Activated CD8-positive, alpha-beta memory T cell treated with anti-CD3 and anti-CD28 coated beads, Interleukin-2, amount 50 U/mL, for 24 hours (primary cell): ENCODE measurements around the gene C20orf204.
A peak's percentile ranks its signal among the peaks of the same experiment; 100 is the strongest.

Experiments used
- DNase-seq: peaks from one replicate; pipeline ENCODE4 v3.0.0-alpha.2; 2020; ENCODE audit errors: extremely low read depth

Gene C20orf204

DNA sequence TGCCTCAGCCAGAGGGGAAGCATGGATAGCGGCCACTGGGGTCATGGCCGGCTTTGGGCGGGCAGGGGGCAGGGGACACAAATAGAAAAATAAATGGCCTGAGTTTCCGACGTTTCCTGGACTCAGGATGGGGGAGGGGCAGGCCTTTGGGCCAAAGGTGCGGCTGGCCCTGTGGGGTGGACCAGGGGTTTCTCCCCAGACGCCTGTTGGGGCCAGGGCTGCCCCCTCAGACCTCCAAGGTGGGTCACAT, 20.6 kb downstream of the C20orf204 start:
- no peak for DNase-seq

DNA sequence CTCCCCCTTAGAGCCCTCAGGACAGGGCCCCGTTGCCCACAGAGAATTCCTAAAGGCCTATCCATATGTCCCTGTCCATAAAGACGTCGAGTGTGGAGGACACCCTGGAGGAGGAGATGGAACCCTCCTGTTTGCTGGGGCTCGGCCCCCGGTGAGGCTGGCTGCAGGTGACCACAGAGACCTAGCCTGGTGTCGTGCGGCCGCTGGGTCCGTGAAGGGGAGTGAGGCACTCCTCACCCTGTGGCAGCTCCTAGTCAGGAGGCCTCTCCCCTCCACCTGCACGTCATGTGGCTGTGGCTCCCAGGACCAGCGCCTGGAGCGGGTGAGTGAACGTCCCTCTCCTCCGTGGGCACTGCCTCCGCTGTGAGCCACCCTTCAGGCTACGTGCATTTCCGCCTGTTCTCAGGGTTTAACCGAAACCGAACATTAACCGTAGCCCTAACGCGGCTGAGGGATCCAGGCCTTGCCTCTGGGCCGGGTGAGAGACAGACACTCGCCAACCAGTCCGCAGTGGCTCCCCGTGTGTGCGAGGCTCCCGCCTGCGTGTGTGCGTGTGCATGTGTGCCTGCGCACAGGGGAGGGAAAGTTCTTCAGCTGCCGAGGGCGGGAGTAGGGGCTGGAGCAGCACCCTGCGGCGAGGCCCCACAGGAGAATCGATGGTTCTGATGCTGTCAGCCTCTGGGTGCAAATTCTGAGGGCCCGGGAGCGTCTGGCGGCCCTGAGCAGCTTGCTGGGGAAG, 21.1 kb downstream of the C20orf204 start:
- DNase-seq, result no peak

DNA sequence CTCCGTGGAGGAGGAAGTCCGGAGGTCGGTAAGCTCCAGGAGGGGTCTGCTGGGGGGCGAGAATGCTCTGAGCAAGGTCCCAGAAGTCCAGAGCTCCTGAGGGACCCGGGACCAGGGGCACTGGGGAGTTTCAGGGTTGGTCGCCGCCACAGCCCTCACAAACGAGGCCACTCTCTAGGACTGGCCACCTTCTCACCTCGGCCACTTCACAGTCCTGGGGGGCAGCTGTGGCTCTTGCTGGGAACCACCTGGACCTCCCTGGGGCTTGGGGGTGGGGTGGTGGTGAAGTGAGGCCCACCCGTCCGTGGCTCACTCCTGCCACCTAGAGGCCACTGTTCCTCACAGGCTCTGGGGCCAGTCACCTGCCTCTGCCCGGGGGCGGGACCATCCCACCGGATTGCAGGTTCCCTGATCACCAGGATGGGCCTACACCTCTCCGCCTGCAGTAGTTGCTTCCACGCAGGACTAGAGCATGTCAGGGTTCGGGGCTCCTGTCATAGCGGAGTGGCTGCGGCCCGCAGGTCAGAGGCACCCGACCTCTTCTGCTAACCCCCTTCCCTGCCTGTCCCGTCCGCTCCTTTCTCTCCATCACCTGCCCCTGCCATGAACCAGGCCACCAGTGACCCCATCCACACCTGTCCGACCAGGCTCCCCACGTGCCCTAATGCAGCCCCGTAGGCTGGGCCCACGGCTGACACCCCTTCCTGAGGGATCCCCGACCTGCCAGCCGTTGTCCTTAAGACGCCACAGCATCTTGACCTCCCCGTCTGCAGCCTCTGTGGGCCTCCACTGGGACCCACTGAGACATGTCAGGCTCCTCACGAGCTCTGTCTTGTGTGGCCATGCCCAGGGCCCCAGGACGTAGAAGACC, 21.9 kb downstream of the C20orf204 start:
- DNase-seq, result peak; percentile 58

DNA sequence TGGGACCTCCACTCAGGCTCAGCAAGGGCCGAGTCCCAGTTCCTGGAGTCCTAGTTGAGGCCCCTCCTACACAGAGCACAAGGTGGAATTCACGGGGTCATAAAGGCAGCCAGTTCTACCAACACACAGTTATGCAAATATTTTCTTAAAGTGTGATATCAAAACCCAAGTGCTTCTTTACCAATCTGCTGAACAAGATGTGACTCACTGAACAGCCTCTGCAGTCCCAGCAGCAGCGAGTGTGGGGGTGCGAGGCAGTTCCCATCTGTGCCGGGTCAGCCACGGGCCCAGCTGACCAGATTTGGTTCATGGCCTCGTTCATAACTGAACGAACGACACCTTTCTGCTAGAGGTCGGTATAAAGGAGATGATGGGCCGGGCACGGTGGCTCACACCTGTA, 22.6 kb downstream of the C20orf204 start:
- DNase-seq, result no peak

DNA sequence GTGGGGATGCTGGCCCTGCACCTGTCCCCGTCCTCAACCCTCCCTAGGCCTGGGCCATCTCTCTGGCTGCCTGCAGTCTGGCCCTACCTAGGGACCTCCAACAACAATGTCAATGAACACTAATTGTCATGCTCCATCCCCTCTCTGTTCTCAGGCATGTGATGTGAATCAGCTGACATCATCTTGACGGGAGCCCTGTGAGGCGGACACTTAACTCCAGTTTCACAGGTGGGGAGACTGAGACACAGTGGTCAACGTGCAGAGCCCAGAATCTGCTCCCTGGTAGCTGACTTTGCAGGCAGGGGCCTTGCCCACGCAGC, 26.3 kb downstream of the C20orf204 start:
- no peak for DNase-seq

DNA sequence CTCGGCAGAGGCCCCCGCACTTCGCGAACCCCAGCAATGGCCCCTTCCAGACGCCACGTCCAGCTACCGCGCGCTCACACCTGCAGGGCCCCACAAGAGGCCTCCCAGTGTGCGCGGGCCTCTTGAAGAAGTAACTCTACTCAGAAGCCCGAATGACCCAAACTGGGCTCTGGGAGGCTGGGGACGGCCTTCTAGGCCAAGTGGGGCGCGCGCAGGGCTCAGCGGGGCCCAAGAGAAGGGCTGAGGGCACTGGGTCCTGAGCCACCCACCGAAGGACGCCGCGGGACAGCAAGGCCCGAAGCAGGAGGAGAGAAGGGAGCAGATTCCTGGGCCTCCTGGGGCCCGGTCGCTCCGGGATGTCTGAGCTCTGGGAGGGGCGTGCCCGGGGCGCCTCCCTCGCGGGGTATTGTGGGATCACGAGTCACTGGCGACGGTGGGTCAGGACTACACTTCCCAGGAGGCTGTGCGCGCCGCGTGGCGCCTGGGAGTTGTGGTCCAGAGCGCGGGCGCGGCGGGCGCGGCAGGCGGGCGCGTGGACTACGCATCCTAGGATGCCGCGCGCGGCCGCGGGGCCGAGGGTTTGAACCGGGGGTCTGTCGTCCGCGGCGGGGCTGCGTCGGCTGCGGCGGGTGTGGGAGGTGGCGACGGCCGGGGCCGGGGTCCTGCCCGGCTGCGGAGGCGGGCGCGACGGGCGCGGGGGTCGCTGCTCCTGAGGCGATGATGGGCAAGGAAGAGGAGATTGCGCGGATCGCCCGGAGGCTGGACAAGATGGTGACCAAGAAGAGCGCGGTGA, 26.8 kb downstream of the C20orf204 start, which contains the start of gene TCEA2:
TSS of gene TCEA2 (plus strand) at position 603 of the 793 bp plus-strand sequence. CDS start at position 718, 115 bp downstream.
- peak; percentile 84 for DNase-seq

DNA sequence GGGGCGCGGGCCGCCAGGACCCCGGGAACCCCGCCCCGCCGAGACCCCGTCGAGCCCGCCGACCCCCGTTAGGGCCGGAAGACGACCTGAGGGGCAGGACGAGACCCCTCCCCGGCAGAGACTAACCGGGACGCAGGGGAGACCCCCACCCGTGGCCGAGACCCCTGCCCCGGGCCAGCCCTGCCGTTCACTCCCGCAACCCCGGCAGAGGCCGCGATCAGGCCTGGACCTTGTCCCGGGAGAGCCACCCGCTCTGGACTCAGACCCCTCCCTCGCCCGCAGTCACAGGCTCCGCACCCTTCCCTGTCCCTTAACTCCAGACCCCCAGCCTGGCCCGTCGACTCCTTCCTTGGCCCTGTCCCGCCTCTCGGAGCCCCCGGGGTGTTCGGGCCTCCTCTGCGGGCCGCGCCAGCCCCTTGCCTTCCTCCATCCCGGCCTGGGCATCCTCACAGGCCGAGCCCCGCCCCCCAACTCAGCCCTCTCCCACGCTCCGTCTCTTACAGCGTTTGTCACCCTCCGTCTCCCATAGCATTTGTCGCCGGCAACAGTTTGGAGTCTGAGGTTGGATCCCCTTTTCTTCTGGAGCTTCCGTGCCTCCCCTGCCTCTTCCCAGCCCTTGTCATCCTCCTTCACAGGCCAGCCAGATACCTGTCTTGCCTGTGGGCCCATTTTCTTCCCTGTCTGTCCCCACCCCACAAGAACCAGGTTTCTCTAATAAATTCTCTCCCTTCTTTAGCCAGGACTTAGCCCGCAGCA, 27.6 kb downstream of the C20orf204 start:
- no peak for DNase-seq

DNA sequence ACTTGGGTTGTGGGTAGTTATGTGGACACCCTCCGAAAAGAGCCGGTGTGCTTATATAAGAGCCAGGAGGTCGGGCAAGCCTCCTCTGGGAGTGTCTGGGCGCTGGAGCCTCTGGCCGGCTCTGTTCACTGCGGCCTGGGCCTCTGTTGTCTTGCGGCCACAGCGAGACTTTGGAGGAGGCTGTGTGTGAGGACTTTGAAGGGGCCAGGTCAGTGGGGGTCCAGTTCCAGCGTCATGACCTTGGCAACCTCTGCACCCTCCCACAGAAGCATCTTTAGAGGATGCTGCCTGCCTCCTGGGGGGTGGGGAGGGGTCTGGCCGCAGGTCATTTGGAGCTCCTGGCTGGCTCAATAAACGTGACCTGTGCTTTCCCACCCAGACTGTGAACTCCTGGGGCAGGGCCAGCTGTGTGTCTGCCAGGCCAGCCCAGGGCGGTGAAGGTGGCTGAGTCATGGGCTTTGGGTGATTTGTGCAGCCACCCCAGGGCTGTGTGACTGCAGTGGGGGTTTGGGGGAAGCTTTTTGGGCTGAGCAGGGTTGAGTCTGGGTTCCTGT, 28.2 kb downstream of the C20orf204 start:
- no peak for DNase-seq

DNA sequence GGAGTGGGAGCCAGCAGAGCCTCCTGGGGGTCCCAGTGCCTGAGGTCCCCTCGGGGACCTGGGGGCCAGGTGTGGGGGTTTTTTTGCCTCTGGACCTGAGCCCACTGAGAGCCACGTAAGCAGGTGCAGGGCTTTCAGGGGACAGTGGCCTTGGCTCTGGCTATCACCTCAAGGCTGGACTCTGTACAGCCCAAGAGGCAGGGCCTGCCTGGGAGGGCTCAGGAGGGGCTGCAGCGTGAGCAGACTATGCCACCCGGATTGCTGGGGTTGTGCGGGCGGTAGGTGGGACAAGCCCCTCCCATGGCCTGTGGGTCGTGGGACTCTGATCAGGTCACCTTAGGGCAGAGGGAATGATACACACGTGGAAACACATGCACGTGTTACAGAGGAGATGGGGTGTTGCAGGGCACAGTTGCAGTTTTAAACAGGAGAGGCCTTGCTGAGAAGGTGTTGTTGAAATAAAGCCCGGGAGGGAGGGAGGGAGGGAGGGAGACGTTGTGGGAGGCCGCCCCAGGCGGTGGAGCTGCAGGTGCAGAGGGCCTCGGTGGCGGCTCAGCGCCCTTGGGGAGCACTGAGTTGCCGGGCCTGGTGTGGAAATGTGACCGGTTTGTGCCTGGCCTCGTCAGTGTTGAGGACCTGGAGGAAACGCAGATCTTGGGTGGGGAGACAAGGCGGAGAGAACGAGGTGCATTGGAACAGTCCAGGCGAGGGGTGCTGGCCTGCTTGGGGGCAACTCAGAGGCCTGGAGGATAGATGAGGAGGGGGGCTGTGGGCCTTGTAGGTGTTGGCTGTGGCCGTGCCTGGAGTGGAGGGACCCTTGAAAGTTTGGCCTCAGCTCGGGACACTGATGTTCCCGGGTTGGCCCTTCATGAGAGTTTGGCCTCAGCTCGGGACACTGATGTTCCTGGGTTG, 29.3 kb downstream of the C20orf204 start:
- DNase-seq, result no peak

DNA sequence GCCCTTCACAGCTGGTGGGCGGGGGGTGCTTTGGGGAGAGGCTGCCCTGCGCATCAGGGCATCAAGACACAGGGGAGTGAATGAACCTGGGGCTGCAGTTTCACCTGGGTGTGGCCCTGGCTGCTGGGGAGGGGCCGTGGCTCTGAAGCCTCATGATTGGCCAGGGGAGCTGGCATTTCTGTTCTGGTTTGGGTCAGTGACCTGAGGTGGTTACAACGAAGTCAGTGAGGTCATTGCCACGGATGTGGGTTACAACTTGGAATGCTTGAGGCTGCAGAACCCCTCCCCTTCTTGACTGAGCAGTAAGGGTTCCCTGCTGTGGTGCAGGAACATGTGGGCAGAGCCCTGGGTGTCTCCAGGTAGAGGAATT, 30.0 kb downstream of the C20orf204 start:
- DNase-seq, result no peak

DNA sequence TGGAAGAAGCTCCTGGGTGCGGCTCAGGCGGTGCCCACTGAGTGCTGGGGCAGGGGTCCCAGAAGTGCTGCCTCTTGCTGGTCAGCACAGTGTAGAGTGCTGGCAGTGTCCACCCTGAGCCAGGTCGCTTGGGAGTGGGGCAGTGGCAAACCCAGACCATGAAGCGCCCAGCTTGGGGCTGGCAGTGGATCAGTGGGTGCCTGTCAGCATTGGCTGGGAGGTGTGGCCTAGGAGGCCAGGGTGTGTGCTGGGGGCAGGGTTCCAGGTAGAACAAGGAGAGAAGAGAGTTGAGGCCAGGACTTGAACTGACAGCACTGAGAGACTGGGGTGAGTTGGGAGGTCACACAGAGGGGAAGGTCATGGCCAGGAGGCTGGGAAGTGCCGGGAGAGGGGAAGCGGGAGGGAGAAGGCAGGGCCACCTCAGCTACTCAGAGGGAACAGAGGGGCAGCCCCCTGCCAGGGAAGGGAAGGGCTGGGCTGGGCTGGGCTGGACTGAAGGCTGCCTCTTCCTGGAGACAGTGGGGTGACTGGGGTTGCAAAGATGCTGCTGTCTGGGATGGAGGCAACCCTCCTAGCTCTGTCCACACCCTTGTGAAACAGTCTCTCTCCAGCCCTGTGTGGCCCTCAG, 31.1 kb downstream of the C20orf204 start:
- DNase-seq, result no peak

DNA sequence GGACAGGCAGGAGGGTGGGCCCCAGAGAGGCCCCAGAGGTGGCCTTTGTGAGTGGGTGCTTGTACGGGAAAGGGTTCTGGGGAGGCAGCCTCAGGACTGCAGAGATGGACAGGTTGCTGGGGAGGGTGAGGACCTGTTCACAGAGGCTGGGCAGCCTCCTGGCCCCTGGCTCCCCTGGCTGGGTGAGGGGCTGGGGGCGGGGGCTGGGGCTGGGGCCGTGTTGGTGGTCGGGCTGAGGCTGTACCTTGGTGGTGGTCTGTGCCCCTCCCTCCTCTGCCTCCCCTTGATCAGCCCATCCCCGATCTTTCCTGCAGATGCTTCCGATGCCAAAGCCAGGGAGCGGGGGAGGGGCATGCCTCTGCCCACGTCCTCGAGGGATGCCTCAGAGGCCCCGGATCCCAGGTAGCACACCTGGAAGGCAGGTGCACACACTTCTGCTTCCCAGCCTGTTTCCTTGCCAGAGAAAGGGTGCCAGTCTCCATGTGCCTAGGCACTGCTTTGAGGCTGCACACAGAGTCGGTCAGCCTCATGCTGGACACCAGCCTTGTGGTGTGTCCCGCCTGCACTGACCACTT, 31.8 kb downstream of the C20orf204 start:
- DNase-seq, result no peak

DNA sequence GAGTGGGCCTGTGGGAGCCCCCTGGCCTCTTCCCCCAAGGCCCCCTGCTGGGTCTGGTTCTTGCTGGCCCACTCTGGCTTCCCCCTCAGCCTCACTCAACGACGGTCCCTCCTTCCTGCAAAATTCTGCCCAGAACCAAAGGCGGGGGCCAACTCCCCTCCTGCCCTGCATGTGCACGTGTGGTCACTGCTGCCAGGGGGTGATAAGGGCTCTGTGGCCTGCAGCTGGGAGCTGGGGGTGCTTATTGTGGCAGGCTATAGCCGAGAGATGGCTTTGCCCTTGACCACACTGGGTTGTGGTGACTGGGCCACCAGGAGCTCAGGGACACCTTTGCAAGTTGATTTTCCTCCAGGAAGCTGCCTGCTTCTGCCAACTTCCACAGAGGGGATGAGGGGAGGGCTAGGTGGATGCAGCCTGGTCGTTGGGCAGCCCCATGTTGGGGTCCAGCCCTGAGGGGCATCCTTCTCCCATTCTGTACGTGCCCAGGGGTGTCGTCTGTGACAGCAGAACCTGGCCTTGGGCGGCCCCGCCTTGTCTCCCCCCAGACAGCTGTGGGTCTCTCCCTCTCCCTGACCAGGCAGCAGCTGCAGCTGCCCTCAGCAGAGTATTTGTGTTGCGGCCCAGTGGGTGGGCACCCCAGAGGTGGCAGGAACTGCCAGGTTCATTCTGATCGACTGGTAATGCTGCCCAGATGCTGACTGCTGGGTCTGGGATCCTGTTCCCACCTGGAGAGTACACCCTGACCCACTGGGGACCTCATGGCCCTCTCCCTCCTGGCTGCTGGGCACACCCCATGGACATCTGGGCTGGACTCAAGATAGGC, 32.6 kb downstream of the C20orf204 start:
- DNase-seq, result no peak

DNA sequence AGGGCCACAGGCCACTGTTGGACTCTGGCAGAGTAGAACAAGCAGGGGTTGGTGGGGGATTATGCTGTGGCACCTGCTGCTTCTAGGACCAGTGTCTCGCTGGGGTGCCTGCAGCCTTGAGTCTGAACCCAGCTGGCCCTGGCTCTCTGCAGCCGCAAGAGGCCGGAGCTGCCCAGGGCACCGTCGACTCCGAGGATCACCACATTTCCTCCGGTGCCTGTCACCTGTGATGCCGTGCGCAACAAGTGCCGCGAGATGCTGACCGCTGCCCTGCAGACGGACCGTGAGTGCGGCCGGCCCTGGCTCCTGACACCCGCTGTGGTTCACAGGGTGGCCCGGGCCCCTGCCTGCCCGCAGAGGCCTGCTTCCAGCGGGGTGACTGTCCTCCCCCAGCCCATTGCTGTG, 33.2 kb downstream of the C20orf204 start:
- DNase-seq, result no peak

DNA sequence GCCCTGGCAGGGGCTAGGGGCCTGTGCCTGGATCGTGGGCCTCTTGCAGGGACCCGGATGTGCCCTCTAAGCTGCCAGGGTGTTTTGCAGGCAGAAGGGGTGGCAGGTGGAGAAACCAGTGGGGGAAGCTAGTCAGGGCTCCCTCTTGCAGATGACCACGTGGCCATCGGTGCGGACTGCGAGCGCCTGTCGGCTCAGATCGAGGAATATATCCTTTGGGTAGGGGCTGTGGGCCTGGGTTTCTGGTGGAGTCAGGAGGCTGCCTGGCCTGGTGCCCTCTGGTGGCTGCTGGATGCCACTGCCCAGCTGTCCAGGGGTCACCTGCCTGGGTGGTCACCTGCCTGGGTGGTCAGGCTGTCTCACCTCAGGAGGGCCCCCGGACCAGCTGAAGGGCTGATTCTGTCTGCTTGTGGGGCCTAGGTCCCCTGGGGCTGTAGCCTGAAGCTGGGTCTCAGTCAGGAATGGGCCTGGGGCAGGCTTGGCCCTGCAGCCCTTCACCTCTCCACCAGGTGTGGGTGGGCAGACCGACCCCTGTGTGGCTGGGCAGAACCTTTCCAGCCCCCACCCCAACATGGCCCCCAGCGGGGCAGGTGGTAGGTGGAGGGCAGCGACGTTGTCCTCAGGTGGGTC, 33.7 kb downstream of the C20orf204 start:
- DNase-seq, result no peak

DNA sequence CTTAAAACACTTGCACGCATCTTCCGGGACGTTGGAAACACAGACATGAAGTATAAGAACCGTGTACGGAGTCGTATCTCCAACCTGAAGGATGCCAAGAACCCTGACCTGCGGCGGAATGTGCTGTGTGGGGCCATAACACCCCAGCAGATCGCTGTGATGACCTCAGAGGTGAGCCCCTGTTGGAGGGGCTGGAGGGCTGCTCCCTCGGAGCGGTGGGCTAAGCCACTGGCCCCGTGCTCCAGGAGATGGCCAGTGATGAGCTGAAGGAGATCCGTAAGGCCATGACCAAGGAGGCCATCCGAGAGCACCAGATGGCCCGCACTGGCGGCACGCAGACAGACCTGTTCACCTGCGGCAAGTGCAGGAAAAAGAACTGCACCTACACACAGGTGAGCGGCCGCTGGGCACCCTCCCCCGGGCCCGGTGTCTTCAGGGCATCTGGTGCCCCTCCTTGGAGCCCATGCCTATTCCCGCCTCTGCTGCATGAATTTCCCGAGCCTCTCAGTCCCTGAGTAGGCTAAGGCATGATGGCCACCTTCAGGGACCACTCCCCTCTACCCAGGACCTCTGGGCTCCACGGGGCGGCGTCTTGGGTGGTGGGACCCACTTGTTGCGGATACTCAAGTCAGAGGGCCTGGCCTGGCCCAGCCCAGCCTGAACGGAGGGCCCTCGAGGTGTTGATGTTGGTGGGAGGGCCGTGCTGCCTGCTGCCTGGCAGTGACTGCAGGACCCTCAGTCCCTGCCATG, 34.4 kb downstream of the C20orf204 start:
- no peak for DNase-seq
